Body of pancreas (tissue), 4 donors: ENCODE data around the gene GNAZ. TPM values are rescaled to one million over a fixed set of nuclear protein-coding genes. Genes with fewer than 3 reads are reported as not detected.

Experiments used
- ATAC-seq: fragments of 150-250 bp; one replicate; pipeline ENCODE4 v1.9.1; 2016
- DNase-seq, 4 donors: peaks; one replicate each; pipeline ENCODE4 v3.0.0-alpha.2; 2019
- H3K27ac ChIP-seq, 4 donors: fragments of 200-600 bp; sonication (generic); 1 replicate in 3 of 4; 2 replicates in 1 of 4; pipeline versions ENCODE4 v1.5.1 to v1.6.1; 2016 to 2019; ENCODE audit warnings: mild to moderate bottlenecking in 1 of 4, mixed read lengths in 1 of 4, moderate library complexity in 1 of 4
- H3K27me3 ChIP-seq, 2 donors: fragments of 200-600 bp; sonication (generic); one replicate each; pipeline ENCODE4 v1.6.0; 2016; ENCODE audit warnings: mild to moderate bottlenecking in 1 of 2
- H3K36me3 ChIP-seq, 2 donors: fragments of 200-600 bp; sonication (generic); replicated peaks in 1 of 2; 2 replicates each; pipeline ENCODE4 v1.5.1; 2016; ENCODE audit warnings: low read depth in 2 of 2; ENCODE audit not compliant: insufficient read depth in 1 of 2
- H3K4me1 ChIP-seq: fragments of 200-600 bp; sonication (generic); one replicate; pipeline ENCODE4 v1.6.0; 2016
- H3K4me3 ChIP-seq, 2 donors: fragments of 200-600 bp; sonication (generic); 1 replicate in 1 of 2; 2 replicates in 1 of 2; pipeline ENCODE4 v1.5.1; 2016 to 2019
- H3K9me3 ChIP-seq, 3 donors: fragments of 200-600 bp; sonication (generic); 1 replicate in 2 of 3; 2 replicates in 1 of 3; pipeline ENCODE4 v1.5.1; 2016
- POLR2A ChIP-seq, 3 donors: fragments of 450-650 bp; IDR thresholded peaks; one replicate each; pipeline ENCODE4 v1.6.1; 2016; ENCODE audit warnings: antibody characterized with exemption in 3 of 3, mild to moderate bottlenecking in 2 of 3
- WGBS, 2 donors: methylation state at CpG; one replicate each; pipeline ENCODE4 v1.1.5; 2017; 5-methylcytosine and 5-hydroxymethylcytosine counted together
- intact Hi-C: fragments of 100-400 bp; cut with DNase I; formaldehyde crosslinking; loops from one replicate; pipeline ENCODE4 v1.15.1; 2023
- total RNA-seq, 2 donors: library from RNA; depleted of rRNA; stranded (reverse); fragments of >200 nt; gene quantifications; one replicate each; pipeline ENCODE4 v1.1.0, GENCODE V29; 2016
- TF ChIP-seq, protein P1 (sequence below), 7 experiments: fragments of 450-650 bp in 4 of 7; fragments of 200-600 bp in 3 of 7; sonication (generic) in 3 of 7; IDR thresholded peaks; one replicate each; pipeline ENCODE4 v1.5.1; 2016 to 2019; ENCODE audit warnings: antibody characterized with exemption in 7 of 7

GNAZ gene
- total RNA-seq, 2 donors from 2014 or later = 0.33 to 2.3 TPM

DNA sequence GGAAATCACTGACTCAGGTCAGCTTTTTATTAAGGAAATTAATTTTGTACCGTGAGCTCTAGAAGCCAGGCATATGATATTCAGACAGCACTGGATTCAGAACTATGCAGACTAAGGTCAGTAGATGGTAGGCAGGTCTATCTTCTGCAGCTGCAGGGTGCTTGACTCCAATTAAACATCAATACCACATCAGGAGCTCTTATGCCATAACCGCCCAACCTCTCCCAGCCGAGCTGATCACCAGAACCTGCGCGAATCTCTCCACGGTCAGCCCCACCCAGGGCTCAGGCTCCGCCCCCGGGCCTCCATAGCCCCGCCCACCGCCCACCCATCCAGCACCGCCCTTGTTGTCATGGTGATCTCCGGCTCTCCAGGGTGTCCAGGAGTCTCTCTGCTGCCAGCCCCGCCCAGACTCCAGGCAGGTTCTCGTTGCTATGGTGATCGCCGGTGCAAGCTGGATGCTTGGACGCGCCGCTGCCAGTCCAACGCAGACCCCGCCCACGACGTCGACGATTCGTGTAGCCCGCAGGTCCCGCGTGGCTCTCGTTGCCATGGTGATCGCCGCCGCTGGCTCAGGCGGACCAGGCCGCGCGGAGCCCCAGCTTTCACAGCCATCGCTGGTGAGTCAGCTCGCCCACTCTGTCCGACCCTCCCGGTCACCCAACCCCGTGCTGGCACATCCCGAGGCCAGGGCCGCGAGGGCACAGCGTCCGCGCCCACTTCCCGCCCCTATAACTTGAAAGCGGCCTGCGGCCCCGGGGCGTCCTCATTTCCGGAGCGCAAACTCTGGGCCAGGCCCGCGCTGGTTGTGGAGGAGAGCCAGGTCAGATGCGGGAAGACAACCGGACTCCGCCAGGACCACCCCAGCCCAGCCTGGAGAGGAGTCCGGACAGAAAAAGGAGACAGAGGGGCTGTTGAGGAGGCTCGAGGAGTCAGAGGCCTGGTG lies 74.9 kb downstream of the GNAZ start, which contains the start of gene RAB36:
Gene RAB36, plus strand, starts transcription at position 546 of the 946 bp plus-strand sequence. CDS start 1,140 bp downstream, outside the sequence.
- peak within 1 kb of the TSS; percentile 28 to 79 (median 52) for H3K27ac ChIP-seq
- H3K36me3 ChIP-seq = no peaks in the 10 kb centered on the region
- H3K27me3 ChIP-seq = no peaks in the 10 kb centered on the region
- DNase-seq = peak; percentile 91 to 98 (median 97)
- ATAC-seq = peak; percentile 68
- peaks cover 39% of the 10 kb centered on the region for H3K4me1 ChIP-seq
- peak in 2 of 3 donors; percentile 50 to 58 for TF ChIP-seq POLR2A (IDR thresholded peaks at IDR 0.05)
- TF ChIP-seq, protein P1, sequence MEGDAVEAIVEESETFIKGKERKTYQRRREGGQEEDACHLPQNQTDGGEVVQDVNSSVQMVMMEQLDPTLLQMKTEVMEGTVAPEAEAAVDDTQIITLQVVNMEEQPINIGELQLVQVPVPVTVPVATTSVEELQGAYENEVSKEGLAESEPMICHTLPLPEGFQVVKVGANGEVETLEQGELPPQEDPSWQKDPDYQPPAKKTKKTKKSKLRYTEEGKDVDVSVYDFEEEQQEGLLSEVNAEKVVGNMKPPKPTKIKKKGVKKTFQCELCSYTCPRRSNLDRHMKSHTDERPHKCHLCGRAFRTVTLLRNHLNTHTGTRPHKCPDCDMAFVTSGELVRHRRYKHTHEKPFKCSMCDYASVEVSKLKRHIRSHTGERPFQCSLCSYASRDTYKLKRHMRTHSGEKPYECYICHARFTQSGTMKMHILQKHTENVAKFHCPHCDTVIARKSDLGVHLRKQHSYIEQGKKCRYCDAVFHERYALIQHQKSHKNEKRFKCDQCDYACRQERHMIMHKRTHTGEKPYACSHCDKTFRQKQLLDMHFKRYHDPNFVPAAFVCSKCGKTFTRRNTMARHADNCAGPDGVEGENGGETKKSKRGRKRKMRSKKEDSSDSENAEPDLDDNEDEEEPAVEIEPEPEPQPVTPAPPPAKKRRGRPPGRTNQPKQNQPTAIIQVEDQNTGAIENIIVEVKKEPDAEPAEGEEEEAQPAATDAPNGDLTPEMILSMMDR (IDR thresholded peaks at IDR 0.05) = no peak
- H3K4me3 ChIP-seq = no peak within 1 kb of the TSS
- 13 to 20% methylated on average over 24 to 60 of the region's 62 CpGs for WGBS, 2 donors
- intact Hi-C loops = no loop called here
- no peaks in the 10 kb centered on the region for H3K9me3 ChIP-seq

DNA sequence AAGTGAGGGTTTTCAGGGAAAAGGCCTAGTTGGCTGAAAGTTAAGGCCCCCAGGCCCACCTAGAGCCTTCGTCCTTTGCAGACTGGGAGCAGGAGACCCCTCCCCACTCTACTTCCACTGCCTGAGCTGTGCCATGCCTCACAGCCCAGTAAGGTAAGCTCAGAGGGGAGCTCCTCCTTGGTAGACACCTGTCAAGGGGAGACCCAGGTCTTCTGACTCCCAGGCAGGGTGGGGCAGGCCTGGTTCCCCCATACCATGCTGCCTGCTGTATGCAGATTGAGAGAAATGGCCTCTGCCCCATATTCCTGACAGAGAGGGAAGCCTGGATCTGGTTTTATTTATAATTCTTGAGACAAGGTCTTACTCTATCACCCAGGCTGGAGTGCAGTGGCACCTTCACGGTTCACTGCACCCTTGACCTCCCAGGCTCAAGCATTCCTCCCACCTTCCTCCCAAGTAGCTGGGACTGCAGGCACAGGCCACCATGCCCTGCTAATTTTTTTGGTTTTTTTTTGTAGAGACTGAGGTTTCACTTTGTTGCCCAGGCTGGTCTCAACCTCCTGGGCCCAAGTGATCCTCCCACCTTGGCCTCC lies 75.7 kb downstream of the GNAZ start:
- WGBS, 2 donors = 69 to 81% methylated on average over 2 of the region's 2 CpGs
- no peaks in the 10 kb centered on the region for H3K36me3 ChIP-seq
- intact Hi-C loops = no loop called here
- ATAC-seq (no peak), DNase-seq (no peak)
- peaks cover 39% of the 10 kb centered on the region for H3K4me1 ChIP-seq
- no peaks in the 10 kb centered on the region for H3K9me3 ChIP-seq
- H3K4me3 ChIP-seq = no peak overlapping the region
- TF ChIP-seq, protein P1 (IDR thresholded peaks at IDR 0.05) = no peak
- no peak for TF ChIP-seq POLR2A (IDR thresholded peaks at IDR 0.05)
- H3K27ac ChIP-seq = peak overlapping the region in 3 of 4 donors; percentile 43 to 79 (median 61)
- H3K27me3 ChIP-seq = no peaks in the 10 kb centered on the region

DNA sequence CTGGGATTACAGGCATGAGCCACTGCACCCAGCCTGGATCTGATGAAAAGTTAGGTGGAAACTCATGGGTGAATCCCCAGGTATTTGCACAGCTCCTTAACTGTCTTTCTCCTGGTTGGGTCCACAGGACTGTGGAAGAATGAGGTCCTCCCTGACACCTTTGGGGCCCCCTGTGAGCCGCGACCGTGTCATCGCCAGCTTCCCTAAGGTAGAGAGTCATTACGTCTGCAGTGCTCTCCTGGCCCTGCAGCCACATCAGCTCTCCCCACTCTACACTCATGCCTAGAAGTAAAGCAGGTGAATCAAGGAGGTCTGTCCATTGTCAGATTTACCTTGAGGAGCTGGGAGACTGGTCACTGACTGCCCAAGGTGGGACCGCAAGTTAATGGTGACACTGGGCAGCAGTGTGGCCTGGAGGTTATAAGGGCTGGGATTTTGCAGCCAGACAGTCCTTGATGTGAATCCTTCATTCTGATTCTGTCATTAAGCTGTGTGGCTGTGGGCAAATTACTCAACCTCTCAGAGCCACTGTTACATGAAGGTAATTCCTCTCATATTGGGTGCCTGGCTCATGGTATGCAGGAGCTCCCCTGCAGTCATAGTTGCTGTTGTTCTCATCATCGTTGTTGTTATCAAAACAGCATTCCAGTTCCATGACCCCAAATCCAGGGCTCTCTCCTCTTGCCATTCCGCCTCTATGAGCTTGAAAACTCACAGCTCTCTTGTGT lies 76.3 kb downstream of the GNAZ start:
- Histone ChIP-seq H3K36me3 (no peaks in the 10 kb centered on the region), H3K4me3 (no peak overlapping the region), H3K27me3 (no peaks in the 10 kb centered on the region), H3K9me3 (no peaks in the 10 kb centered on the region), H3K4me1 (peaks cover 34% of the 10 kb centered on the region), H3K27ac (peak overlapping the region in 1 of 4 donors; percentile 61)
- TF ChIP-seq POLR2A (IDR thresholded peaks at IDR 0.05) = no peak
- TF ChIP-seq, protein P1 (IDR thresholded peaks at IDR 0.05) = no peak
- ATAC-seq = no peak
- 80 to 83% methylated on average over 8 of the region's 8 CpGs for WGBS, 2 donors
- no peak for DNase-seq
- intact Hi-C loops = no loop called here

DNA sequence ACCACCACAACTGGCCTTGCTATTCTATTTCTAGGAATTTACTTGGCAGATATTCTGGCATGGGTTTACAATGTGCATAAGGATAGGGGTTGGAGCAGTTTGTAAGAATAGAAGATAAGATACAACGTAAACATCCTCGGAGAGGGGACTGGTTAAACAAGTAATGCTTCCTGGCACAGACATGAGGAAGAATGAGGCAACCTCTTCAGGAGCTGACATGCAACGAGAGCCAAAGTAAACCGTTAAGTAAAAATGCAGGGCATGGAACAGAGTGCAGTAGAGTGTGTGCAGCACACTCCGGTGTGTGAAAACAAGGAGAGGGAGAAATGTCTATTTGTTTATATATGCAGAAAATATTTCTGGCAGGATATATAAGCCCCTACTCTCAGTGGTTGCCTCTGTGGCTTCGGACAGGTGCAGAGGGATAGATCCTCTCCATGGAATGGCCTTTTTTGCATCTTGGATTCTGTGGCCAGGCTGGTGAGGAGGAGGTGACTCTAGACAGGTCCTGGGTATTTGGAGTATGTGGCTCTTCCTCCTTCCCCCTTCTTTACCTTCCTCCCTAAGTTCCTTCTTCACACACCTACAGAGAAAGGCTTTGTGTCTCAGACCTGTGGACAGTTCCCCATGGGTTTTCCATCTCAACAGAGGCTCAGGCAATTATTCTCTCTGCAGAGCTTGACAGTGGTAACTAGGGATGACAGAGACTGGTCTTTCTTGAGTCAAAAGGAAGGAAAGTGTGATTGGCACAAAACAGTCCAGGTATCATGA lies 77.5 kb downstream of the GNAZ start:
- 12 to 15% methylated on average over 6 of the region's 6 CpGs for WGBS, 2 donors
- intact Hi-C loops = no loop called here
- H3K27ac ChIP-seq = peak overlapping the region in 3 of 4 donors; percentile 7 to 52 (median 29)
- peaks cover 25% of the 10 kb centered on the region for H3K4me1 ChIP-seq
- no peaks in the 10 kb centered on the region for H3K36me3 ChIP-seq
- H3K4me3 ChIP-seq = no peak overlapping the region
- DNase-seq = peak; percentile 37 to 74 (median 46)
- no peaks in the 10 kb centered on the region for H3K9me3 ChIP-seq
- H3K27me3 ChIP-seq = no peaks in the 10 kb centered on the region
- peak; percentile 68 for ATAC-seq
- TF ChIP-seq, protein P1 (IDR thresholded peaks at IDR 0.05) = no peak
- TF ChIP-seq POLR2A (IDR thresholded peaks at IDR 0.05) = no peak
